Measurements from ENCODE around the gene SRRM3. TPM values are rescaled to one million over a fixed set of nuclear protein-coding genes. Genes with fewer than 3 reads are reported as not detected.

SRRM3 gene
- total RNA-seq, 1 experiment from 2014 or later: 12.7 TPM

GRCh38 chr7:76222839-76223238 is 21.1 kb downstream of the SRRM3 start (continued):
- TF ChIP-seq CEBPB (IDR thresholded peaks at IDR 0.05; ENCODE audit: low read depth) (no peak), SP1 (IDR thresholded peaks at IDR 0.05; ENCODE audit: low read depth) (no peak), JUND (IDR thresholded peaks at IDR 0.05) (no peak), POLR2A (IDR thresholded peaks at IDR 0.05; ENCODE audit: borderline replicate concordance, extremely low read depth, insufficient read depth, insufficient read length) (no peak), MAX (IDR thresholded peaks at IDR 0.05) (no peak)
- TF ChIP-seq, protein P1, sequence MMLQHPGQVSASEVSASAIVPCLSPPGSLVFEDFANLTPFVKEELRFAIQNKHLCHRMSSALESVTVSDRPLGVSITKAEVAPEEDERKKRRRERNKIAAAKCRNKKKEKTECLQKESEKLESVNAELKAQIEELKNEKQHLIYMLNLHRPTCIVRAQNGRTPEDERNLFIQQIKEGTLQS (IDR thresholded peaks at IDR 0.05): no peak

DNA sequence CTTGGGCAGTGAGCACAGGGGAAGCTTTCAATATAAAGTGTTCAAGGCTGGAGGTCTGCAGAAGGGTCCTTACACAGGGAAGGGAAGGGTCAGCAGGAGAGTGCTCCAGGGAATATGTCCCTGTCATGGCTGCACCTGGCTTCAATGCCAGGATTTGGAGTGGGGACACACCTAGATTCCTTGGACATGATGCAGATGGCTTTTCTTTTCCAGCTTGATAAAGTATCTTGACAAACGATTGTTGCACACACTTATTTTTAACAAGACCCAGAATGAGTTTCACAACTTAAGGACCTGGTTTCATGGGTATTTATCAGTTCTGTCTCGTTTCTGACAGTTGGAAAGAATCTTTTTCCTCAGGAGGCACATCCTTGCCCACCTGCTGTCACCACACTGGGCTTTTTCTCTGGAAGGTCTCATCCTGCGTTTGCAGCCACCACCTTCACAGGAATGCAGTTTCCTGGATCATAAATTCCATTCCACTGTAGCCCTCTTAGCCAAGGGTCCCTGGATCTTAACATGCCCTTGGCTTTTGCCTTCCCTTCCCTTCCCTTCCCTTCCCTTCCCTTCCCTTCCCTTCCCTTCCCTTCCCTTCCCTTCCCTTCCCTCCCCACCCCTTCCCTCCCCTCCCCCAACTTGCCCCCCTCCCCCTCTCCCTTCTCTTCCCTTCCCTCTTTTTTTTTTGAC is 21.7 kb downstream of the SRRM3 start:
- ChIA-PET CTCF (no interaction called here), POLR2A (no interaction called here), RAD21 (ENCODE audit: low non-redundant PET in 1 of 2, low total read pairs in 2 of 2, uncharacterized antibody in 2 of 2, unreplicated experiment in 2 of 2) (no interaction called here)
- Histone ChIP-seq H2AFZ (ENCODE audit: low read depth, low read length, poor library complexity, severe bottlenecking) (no peak overlapping the region), H3K79me2 (ENCODE audit: insufficient read depth, low read length) (no peaks in the 10 kb centered on the region), H3K36me3 (ENCODE audit: control insufficient read depth in 1 of 2, insufficient read depth in 2 of 2, low read length in 2 of 2) (no peaks in the 10 kb centered on the region), H3K9ac (ENCODE audit: low read length) (no peak overlapping the region), H3K4me3 (replicated peaks in 1 of 2; ENCODE audit: low read depth in 1 of 2, low read length in 2 of 2) (peak overlapping the region in 1 of 2 experiments; percentile 17; a peak in 1 of 4 replicates), H3K9me2 (ENCODE audit: insufficient read depth) (no peaks in the 10 kb centered on the region), H3K9me3 (ENCODE audit: control insufficient read depth in 1 of 2, insufficient read depth in 1 of 2, low read depth in 1 of 2, low read length in 2 of 2) (no peaks in the 10 kb centered on the region), H3K4me1 (ENCODE audit: control insufficient read depth in 1 of 2, insufficient read depth in 2 of 2, low read length in 2 of 2) (peaks cover 6 to 19% of the 10 kb centered on the region in 2 experiments; a peak in 3 of 4 replicates), H3K4me2 (ENCODE audit: low read length) (peak overlapping the region; percentile 49), H3K27me3 (ENCODE audit: insufficient read depth, low read length) (peaks cover 9% of the 10 kb centered on the region; the same call in 1 of the 2 replicates), H3K27ac (ENCODE audit: low read depth, low read length) (no peak overlapping the region), H4K20me1 (ENCODE audit: insufficient read depth) (no peaks in the 10 kb centered on the region)
- ATAC-seq (no peak), DNase-seq (ENCODE audit: low read depth, low spot score) (no peak)
- intact Hi-C loops (cut with micrococcal nuclease): no loop called here
- BruUV-seq (replicated peaks): no TSS peak
- TF ChIP-seq JUND (IDR thresholded peaks at IDR 0.05) (no peak), SIN3A (IDR thresholded peaks at IDR 0.05; ENCODE audit: low read depth) (no peak), POLR2A (IDR thresholded peaks at IDR 0.05; ENCODE audit: borderline replicate concordance, extremely low read depth, insufficient read depth, insufficient read length) (no peak), CTCF (IDR thresholded peaks at IDR 0.05 in 2 of 3, conservative IDR thresholded peaks at IDR 0.05 in 1 of 3; ENCODE audit: borderline replicate concordance in 1 of 3, insufficient read depth in 1 of 3, low read depth in 2 of 3, low read length in 2 of 3) (no peak), SRF (IDR thresholded peaks at IDR 0.05; ENCODE audit: low read depth) (no peak), ZNF274 (IDR thresholded peaks at IDR 0.05; ENCODE audit: low read depth, low read length) (no peak), SP1 (IDR thresholded peaks at IDR 0.05; ENCODE audit: low read depth) (no peak), RAD21 (IDR thresholded peaks at IDR 0.05; ENCODE audit: low read depth) (no peak), EZH2phosphoT487 (IDR thresholded peaks at IDR 0.05; ENCODE audit: borderline replicate concordance) (no peak), CEBPB (IDR thresholded peaks at IDR 0.05; ENCODE audit: low read depth) (no peak), ZFX (IDR thresholded peaks at IDR 0.05) (no peak), EZH2 (IDR thresholded peaks at IDR 0.05) (no peak), MAX (IDR thresholded peaks at IDR 0.05) (no peak)
- TF ChIP-seq, protein P2, sequence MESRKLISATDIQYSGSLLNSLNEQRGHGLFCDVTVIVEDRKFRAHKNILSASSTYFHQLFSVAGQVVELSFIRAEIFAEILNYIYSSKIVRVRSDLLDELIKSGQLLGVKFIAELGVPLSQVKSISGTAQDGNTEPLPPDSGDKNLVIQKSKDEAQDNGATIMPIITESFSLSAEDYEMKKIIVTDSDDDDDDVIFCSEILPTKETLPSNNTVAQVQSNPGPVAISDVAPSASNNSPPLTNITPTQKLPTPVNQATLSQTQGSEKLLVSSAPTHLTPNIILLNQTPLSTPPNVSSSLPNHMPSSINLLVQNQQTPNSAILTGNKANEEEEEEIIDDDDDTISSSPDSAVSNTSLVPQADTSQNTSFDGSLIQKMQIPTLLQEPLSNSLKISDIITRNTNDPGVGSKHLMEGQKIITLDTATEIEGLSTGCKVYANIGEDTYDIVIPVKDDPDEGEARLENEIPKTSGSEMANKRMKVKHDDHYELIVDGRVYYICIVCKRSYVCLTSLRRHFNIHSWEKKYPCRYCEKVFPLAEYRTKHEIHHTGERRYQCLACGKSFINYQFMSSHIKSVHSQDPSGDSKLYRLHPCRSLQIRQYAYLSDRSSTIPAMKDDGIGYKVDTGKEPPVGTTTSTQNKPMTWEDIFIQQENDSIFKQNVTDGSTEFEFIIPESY (IDR thresholded peaks at IDR 0.05; ENCODE audit: extremely low read depth, insufficient replicate concordance, low read length): no peak
- TF ChIP-seq, protein P1 (IDR thresholded peaks at IDR 0.05): no peak

Measured in HCT116 (cell line).